Measurements from ENCODE around the gene KDSR. TPM values are rescaled to one million over a fixed set of nuclear protein-coding genes. Genes with fewer than 3 reads are reported as not detected.

KDSR gene
- total RNA-seq, 2 experiments from 2014 or later, result 38.2 to 38.4 TPM

DNA sequence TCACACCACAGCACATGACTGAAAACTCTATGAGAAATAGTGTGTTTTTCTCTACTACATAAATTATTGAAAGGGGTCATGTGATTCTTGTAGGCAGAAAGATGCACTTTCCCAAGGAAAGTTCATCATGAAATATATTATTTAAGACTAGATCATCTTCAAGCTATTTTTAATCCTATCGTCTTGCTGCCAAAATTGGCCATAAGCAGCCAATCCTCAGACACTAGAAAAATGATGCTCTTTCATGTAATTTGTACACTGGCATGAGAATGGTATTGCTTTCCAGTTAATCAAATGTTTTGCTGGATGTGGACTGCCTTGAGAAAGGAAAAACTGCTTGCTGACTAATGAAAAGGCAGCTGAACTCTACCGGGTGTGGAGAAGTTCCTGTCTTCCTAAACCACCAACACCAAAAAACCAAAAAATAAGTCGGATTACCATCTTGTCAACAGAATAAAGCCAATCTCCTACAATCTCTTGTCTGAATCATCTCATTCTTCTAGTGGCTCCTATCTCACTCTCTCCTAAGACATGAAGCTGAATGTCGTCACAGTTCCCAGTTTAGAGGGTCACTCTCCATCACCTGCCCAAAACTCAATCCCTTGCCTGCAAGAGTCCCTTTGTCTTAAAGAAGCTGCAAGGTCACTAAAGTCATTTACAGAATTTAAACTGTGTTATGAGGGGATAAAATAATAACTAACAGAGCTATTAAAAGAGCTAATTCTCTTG lies 52.8 kb downstream of the KDSR start:
- H3K4me3 Mint-ChIP-seq, result peak overlapping the region; percentile 87
- ATAC-seq, result no peak
- peak overlapping the region; percentile 0 for H3K27ac Mint-ChIP-seq
- no peaks in the 10 kb centered on the region for H3K9me3 Mint-ChIP-seq (ENCODE audit: insufficient read depth)
- H3K4me1 Mint-ChIP-seq (ENCODE audit: low read depth), result peaks cover 57% of the 10 kb centered on the region
- DNase-seq, result no peak
- POLR2A ChIA-PET, result interaction anchor here (0.6 to 3.0 kb wide), 12 partner anchors 15 to 176 kb away, joined by 3 to 21 read pairs (median 6); no protein-coding TSS in a partner anchor
- H3K27me3 Mint-ChIP-seq (ENCODE audit: low read depth), result no peaks in the 10 kb centered on the region
- CTCF ChIA-PET, result interaction anchor here (0.7 to 2.7 kb wide), 17 partner anchors 10 to 183 kb away, joined by 3 to 16 read pairs (median 4); no protein-coding TSS in a partner anchor
- H3K36me3 Mint-ChIP-seq (ENCODE audit: low read depth), result peaks cover 91% of the 10 kb centered on the region

DNA sequence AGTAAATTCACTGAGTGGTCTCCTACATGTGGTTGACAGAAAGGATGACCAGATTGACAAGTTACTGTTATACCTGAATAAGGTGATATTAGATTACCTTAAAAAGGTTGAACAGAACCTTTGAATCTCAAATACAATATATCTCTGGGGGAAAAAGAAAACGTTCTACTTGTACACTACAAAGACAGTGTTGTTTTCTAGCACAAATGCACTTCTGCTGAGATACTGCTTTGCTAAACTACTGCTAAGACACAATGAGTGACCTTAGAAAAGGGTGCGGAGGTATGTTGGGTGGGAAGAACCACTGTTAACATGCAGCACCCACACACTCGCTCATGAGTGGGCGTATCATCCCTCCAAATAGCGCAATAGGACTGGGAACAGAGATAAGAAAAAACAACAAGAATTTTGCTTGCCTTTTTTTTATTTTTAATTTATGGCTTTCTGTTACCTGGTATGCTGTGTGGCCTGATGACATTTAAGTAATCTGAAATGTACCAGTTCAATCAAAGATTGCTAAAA lies 53.5 kb downstream of the KDSR start:
- ChIA-PET POLR2A (interaction anchor here (0.8 to 3.0 kb wide), 4 partner anchors 14 to 152 kb away, joined by 3 to 21 read pairs (median 6); no protein-coding TSS in a partner anchor), CTCF (interaction anchor here (1.0 to 2.7 kb wide), 11 partner anchors 11 to 296 kb away, joined by 3 to 16 read pairs (median 6); no protein-coding TSS in a partner anchor)
- no peak for DNase-seq
- H3K36me3 Mint-ChIP-seq (ENCODE audit: low read depth), result peaks cover 87% of the 10 kb centered on the region
- H3K9me3 Mint-ChIP-seq (ENCODE audit: insufficient read depth), result no peaks in the 10 kb centered on the region
- H3K4me1 Mint-ChIP-seq (ENCODE audit: low read depth), result peaks cover 64% of the 10 kb centered on the region
- H3K4me3 Mint-ChIP-seq, result peak overlapping the region; percentile 87
- H3K27ac Mint-ChIP-seq, result no peak overlapping the region
- no peak for ATAC-seq
- H3K27me3 Mint-ChIP-seq (ENCODE audit: low read depth), result no peaks in the 10 kb centered on the region

DNA sequence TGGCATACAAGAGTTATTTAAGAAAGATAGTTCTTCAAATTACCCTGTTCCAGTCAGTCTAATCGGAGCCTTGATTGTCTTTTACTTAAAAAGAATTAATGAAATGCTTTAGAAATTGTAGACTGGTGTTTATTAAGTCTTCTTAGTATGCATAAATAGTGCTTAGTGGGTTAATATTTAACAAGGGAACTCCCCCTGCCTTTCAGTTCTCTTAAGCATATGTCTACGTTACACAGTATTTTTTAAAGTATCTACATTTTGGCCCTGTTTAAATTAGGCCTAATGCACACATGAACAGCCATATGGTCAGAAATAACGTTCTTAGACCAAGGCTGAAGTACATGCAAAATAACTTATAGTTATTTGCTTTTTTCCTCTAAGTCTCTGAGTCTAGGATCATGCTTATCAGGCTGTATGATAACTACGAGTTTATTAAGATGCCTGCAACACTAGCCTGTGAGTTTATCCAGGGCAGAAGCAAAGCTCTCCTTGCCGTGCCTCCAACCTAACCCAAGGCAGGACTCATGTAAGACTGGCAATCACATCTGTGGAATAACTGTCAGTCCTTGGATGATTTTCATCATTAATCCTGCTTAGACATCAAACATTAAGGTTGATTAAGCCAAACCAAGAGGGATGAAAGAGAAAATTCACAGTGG lies 54.1 kb downstream of the KDSR start:
- Mint-ChIP-seq H3K4me3 (peak overlapping the region; percentile 87), H3K27ac (peak overlapping the region; percentile 29), H3K27me3 (ENCODE audit: low read depth) (no peaks in the 10 kb centered on the region), H3K9me3 (ENCODE audit: insufficient read depth) (no peaks in the 10 kb centered on the region), H3K4me1 (ENCODE audit: low read depth) (peaks cover 70% of the 10 kb centered on the region), H3K36me3 (ENCODE audit: low read depth) (peaks cover 88% of the 10 kb centered on the region)
- ChIA-PET CTCF (interaction anchor here (0.9 to 2.5 kb wide), 7 partner anchors 10 to 295 kb away, joined by 3 to 11 read pairs (median 3); no protein-coding TSS in a partner anchor), POLR2A (no interaction called here)
- ATAC-seq (no peak), DNase-seq (no peak)

DNA sequence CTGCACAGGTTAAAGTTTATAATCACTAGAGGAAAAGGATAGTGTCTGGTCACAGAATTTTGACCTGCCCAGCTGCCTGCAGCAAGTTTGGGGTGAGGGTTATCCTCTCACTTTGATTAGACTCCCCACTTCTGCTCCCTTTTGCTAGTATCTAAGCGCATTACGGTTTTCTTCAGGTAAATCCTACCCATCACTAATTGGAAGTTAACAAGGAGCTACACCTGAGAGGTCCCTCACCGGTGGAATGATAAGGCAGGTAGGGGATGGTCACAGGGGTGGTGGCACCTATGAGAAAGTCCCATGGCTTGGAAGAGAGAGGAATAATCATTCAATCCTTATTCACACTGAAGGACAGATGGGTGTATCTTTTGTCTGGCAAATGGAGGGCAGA lies 55.0 kb downstream of the KDSR start:
- POLR2A ChIA-PET, result interaction anchor here (1.0 to 1.7 kb wide), 3 partner anchors 44 to 161 kb away, joined by 3 to 5 read pairs (median 3); no protein-coding TSS in a partner anchor

DNA sequence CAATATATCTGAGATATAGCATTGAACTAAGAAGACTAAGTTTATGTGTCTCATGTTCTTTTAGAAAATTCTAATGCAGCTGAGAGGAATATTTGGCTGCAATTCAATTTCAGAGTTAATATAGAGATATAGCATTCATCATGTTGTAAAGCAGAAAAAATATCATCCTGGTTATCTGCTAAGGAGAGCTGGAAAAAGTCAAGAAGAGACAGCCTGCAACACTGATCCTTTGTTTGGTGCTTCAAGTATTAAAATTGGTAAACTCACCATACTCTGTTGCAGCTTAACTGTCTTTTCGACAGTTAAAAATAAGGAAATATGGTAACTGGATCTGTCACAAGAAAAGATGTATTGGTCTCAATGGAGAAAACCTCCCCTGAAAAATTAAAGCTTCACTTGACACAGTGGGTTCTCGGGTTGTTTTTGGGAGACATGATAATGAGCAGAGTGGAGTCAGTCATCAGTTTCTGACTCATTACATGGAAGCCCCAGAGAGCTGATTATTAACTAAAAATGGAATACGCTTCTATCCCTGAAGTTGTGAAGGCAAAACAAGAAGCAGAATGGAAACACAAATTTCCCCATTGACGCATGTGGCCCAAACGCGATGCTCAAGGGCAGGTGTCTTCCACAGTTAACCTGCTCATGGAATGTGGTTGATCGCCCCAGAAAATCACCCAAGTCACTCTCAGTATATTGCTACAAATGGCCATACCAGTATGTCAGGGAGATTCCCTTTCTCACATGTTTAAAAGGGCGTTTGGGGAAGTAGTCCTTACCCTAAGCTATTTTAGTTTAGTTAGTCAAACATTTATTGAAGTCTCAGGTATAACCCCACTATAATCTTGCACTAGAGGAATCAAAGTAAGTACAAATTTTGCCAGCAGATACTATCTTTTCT lies 55.6 kb downstream of the KDSR start:
- Mint-ChIP-seq H3K27me3 (ENCODE audit: low read depth) (no peaks in the 10 kb centered on the region), H3K36me3 (ENCODE audit: low read depth) (peaks cover 88% of the 10 kb centered on the region), H3K4me1 (ENCODE audit: low read depth) (peaks cover 85% of the 10 kb centered on the region), H3K4me3 (peak overlapping the region; percentile 25), H3K27ac (no peak overlapping the region), H3K9me3 (ENCODE audit: insufficient read depth) (no peaks in the 10 kb centered on the region)
- ATAC-seq (no peak), DNase-seq (no peak)
- POLR2A ChIA-PET, result interaction anchor here (0.8 to 1.7 kb wide), 4 partner anchors 18 to 161 kb away, joined by 3 to 5 read pairs (median 3); no protein-coding TSS in a partner anchor
- CTCF ChIA-PET, result interaction anchor here (1.0 to 2.5 kb wide), 9 partner anchors 9 to 179 kb away, joined by 3 to 11 read pairs (median 5); no protein-coding TSS in a partner anchor

More for the DNA sequence above, 55.0 kb downstream of the KDSR start:
- CTCF ChIA-PET, result interaction anchor here (0.9 to 2.5 kb wide), 9 partner anchors 9 to 295 kb away, joined by 3 to 11 read pairs (median 5); no protein-coding TSS in a partner anchor
- H3K4me1 Mint-ChIP-seq (ENCODE audit: low read depth), result peaks cover 79% of the 10 kb centered on the region
- no peak overlapping the region for H3K27ac Mint-ChIP-seq
- DNase-seq (no peak), ATAC-seq (no peak)
- H3K36me3 Mint-ChIP-seq (ENCODE audit: low read depth), result peaks cover 88% of the 10 kb centered on the region
- H3K9me3 Mint-ChIP-seq (ENCODE audit: insufficient read depth), result no peaks in the 10 kb centered on the region
- H3K4me3 Mint-ChIP-seq, result peak overlapping the region; percentile 22
- no peaks in the 10 kb centered on the region for H3K27me3 Mint-ChIP-seq (ENCODE audit: low read depth)

DNA sequence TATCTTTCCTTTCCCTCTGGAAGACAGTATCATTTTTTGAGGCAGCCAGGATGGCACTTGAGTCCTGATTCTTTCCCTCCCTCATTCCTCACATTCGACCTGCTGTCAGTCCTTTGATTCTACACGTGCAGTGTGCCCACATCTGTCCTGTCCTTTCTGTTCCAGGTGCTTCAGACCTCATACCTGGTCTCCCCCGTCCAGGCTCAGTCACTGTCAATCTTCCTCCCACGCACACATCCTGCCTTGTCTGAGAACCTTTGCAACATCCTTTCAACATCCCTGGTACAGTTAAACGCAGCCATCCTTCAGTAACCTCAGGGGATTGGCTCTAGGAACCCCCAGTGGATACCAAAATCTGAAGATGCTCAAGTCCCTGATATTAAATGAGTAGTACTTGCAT lies 57.6 kb downstream of the KDSR start:
- peak overlapping the region; percentile 0 for H3K4me3 Mint-ChIP-seq

DNA sequence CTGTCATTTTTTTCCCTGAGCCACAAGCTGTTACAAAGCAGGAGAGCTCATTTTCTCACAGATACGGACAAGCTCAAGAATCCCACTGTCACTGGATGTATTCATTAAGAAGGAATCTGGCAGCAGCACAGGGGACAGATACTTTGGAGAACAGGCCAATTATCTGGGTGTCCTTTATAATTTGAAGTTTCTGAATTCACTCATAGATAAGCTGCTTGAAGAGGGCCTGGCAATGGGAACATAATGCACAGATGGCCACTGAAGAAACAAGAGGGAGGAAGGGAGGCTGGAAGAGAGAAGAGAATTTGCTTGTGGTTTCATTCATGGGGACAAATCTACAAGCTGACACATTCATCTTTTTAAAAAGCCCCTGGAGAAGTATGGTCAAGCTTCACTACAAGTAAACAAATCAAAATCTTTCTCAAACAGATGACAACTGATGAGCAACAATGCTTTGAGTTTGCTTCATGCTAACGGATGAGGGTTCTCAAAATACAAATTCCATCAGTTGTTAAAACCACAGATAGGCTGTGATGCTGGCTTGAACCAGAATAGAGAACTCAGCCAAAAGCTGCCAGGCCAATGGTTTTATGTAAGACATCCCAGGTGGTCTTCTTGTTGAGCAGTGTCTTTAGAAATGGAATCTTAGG lies 59.3 kb downstream of the KDSR start:
- Mint-ChIP-seq H3K36me3 (ENCODE audit: low read depth) (peaks cover 79% of the 10 kb centered on the region), H3K4me3 (no peak overlapping the region), H3K4me1 (ENCODE audit: low read depth) (peaks cover 88% of the 10 kb centered on the region), H3K27me3 (ENCODE audit: low read depth) (no peaks in the 10 kb centered on the region), H3K9me3 (ENCODE audit: insufficient read depth) (no peaks in the 10 kb centered on the region), H3K27ac (no peak overlapping the region)
- CTCF ChIA-PET, result interaction anchor here (1.1 to 8.7 kb wide), 7 partner anchors 9 to 325 kb away, joined by 3 to 84 read pairs (median 4); partner anchors contain the start of gene BCL2
- DNase-seq (no peak), ATAC-seq (no peak)
- POLR2A ChIA-PET, result interaction anchor here (0.6 to 1.9 kb wide), 2 partner anchors 10 to 170 kb away, joined by 3 to 9 read pairs; no protein-coding TSS in a partner anchor

More for the DNA sequence above, 57.6 kb downstream of the KDSR start:
- H3K27ac Mint-ChIP-seq, result peak overlapping the region; percentile 26
- H3K27me3 Mint-ChIP-seq (ENCODE audit: low read depth), result no peaks in the 10 kb centered on the region
- no peaks in the 10 kb centered on the region for H3K9me3 Mint-ChIP-seq (ENCODE audit: insufficient read depth)
- POLR2A ChIA-PET, result no interaction called here
- H3K36me3 Mint-ChIP-seq (ENCODE audit: low read depth), result peaks cover 85% of the 10 kb centered on the region
- DNase-seq (no peak), ATAC-seq (peak; percentile 60)
- peaks cover 91% of the 10 kb centered on the region for H3K4me1 Mint-ChIP-seq (ENCODE audit: low read depth)
- CTCF ChIA-PET, result interaction anchor here (1.0 to 1.3 kb wide), 2 partner anchors 8 to 178 kb away, joined by 3 to 5 read pairs; no protein-coding TSS in a partner anchor

DNA sequence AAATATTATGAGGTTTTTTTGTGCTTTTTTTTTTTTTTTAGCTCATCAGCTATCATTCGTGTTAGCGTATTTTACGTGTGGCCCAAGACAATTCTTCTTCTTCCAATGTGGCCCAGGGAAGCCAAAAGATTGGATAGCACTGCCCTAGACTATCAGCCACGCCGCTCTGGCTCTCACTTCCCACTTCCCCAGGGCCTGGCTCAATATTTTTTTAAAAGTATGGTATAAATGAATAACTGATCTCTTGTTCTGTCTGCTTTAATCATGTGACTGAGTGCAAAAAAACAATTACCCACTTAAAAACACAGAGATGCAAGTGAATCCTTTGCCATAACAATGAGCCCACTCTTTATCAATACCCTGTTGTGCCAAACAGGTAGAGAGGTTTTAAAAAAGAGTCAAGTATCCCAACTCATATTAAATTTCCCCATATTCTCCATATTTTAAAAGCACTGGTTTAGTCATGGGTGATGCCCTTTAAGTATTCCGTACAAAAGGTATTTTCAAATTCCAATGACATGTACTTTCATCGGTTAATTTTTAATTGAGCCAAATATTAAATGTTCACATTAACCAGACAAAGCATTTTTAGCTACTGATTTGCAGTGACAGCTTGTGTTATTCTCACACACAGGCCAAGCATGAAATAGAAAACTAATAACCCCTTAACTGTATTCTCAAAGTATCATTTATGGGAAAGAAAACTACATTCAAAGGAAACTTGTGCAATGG lies 60.0 kb downstream of the KDSR start:
- ATAC-seq, result no peak
- Mint-ChIP-seq H3K27ac (no peak overlapping the region), H3K27me3 (ENCODE audit: low read depth) (no peaks in the 10 kb centered on the region), H3K36me3 (ENCODE audit: low read depth) (peaks cover 79% of the 10 kb centered on the region), H3K4me3 (no peak overlapping the region), H3K4me1 (ENCODE audit: low read depth) (peaks cover 89% of the 10 kb centered on the region), H3K9me3 (ENCODE audit: insufficient read depth) (no peaks in the 10 kb centered on the region)
- ChIA-PET POLR2A (interaction anchor here (0.6 to 1.9 kb wide), 2 partner anchors 11 to 169 kb away, joined by 3 to 9 read pairs; no protein-coding TSS in a partner anchor), CTCF (interaction anchor here (1.1 to 8.7 kb wide), 7 partner anchors 8 to 324 kb away, joined by 3 to 84 read pairs (median 4); partner anchors contain the start of gene BCL2)
- DNase-seq, result no peak

DNA sequence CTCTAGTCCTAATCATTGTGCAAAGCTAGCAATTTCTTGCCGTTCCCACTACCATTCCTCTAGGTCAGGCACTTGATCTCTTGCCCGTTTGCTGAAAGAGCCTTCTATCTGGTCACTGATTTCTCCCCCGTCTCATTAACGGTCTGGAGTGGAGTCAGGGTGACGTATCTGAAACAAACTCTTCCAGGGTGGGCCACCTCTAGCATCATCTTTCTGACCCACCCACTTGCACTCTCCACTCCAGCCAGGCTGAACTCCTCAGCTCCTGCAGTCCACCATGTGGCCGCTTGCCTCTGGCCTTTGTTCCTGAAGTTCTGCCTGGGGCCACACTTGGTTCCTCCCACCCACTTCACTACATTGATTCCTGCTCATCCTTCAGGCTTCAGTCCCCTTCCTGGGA lies 60.8 kb downstream of the KDSR start:
- DNase-seq (no peak), ATAC-seq (no peak)
- POLR2A ChIA-PET, result no interaction called here
- H3K4me3 Mint-ChIP-seq, result no peak overlapping the region
- H3K36me3 Mint-ChIP-seq (ENCODE audit: low read depth), result peaks cover 79% of the 10 kb centered on the region
- H3K27me3 Mint-ChIP-seq (ENCODE audit: low read depth), result no peaks in the 10 kb centered on the region
- no peak overlapping the region for H3K27ac Mint-ChIP-seq
- no peaks in the 10 kb centered on the region for H3K9me3 Mint-ChIP-seq (ENCODE audit: insufficient read depth)
- H3K4me1 Mint-ChIP-seq (ENCODE audit: low read depth), result peaks cover 89% of the 10 kb centered on the region
- CTCF ChIA-PET, result interaction anchor here (8.7 kb wide), 1 partner anchor 12 kb away, joined by 84 read pairs; the partner anchor contains the start of gene BCL2

DNA sequence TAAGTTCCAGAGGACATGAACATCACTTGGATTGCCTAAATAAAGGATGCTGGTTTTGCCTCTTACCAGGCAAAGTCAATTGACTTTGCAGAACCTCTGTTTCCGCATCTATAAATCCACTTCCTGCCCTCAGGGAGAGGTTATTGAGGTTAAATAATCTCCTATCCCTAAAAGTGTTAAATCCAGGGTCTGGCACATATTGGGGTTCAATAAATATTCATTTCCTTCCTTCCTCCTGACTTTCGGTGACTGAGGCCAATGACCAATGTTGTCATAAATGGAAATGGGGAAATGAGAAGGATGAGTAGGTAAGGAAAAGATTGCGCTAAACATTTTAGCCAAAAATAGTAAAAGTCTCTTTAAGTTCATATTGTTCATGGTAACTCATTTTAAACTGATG lies 63.5 kb downstream of the KDSR start:
- Mint-ChIP-seq H3K9me3 (ENCODE audit: insufficient read depth) (no peaks in the 10 kb centered on the region), H3K27me3 (ENCODE audit: low read depth) (no peaks in the 10 kb centered on the region), H3K36me3 (ENCODE audit: low read depth) (peaks cover 87% of the 10 kb centered on the region), H3K4me1 (ENCODE audit: low read depth) (peaks cover 93% of the 10 kb centered on the region), H3K4me3 (peak overlapping the region; percentile 17), H3K27ac (peak overlapping the region; percentile 68)
- DNase-seq, result no peak
- no peak for ATAC-seq
- POLR2A ChIA-PET, result interaction anchor here (0.6 kb wide), 1 partner anchor 98 kb away, joined by 3 read pairs; no protein-coding TSS in a partner anchor
- CTCF ChIA-PET, result interaction anchor here (1.6 to 8.7 kb wide), 2 partner anchors 15 to 136 kb away, joined by 6 to 84 read pairs; partner anchors contain the start of gene BCL2
